ENCODE measurements around the gene FKBP15.

DNA sequence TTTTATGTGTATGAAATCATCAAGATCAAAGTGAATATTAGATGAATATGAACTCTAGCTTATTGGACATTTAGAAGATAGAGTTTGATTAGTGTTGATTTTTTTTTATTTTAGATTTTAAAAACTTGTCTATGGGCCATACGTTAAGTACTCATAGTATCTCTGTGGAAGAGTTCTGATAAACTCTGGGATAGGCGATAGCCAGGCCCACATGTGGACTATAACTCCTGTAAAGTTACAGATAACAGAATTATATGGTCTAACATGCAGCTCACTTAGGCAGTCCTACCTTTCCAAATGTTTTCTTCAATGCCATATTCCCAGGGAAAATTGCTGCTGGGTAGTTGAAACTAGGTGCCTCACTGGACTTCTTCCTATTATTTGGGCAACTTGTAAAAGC, 10.6 kb upstream of the FKBP15 start:
- TF ChIP-seq, protein P1, sequence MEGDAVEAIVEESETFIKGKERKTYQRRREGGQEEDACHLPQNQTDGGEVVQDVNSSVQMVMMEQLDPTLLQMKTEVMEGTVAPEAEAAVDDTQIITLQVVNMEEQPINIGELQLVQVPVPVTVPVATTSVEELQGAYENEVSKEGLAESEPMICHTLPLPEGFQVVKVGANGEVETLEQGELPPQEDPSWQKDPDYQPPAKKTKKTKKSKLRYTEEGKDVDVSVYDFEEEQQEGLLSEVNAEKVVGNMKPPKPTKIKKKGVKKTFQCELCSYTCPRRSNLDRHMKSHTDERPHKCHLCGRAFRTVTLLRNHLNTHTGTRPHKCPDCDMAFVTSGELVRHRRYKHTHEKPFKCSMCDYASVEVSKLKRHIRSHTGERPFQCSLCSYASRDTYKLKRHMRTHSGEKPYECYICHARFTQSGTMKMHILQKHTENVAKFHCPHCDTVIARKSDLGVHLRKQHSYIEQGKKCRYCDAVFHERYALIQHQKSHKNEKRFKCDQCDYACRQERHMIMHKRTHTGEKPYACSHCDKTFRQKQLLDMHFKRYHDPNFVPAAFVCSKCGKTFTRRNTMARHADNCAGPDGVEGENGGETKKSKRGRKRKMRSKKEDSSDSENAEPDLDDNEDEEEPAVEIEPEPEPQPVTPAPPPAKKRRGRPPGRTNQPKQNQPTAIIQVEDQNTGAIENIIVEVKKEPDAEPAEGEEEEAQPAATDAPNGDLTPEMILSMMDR (conservative IDR thresholded peaks at IDR 0.05), result no peak
- TF ChIP-seq ZFX (IDR thresholded peaks at IDR 0.05), result no peak
